Activated T-cell treated with anti-CD3 and anti-CD28 coated beads for 48 hours (primary cell): Measurements from ENCODE around the gene RPL18A.
A peak's percentile ranks its signal among the peaks of the same experiment; 100 is the strongest.

Source experiments
- DNase-seq: peaks from one replicate; pipeline ENCODE4 v3.0.0-alpha.2; 2020; ENCODE audit warnings: low read depth

The RPL18A gene

GRCh38 chr19:17841810-17842662 is 17.7 kb upstream of the RPL18A start:
- DNase-seq: peak; percentile 76

- DNase-seq: no peak
These were observed 16.9 kb upstream of the RPL18A start for GRCh38 chr19:17842663-17843291.

- no peak for DNase-seq
These were observed 16.4 kb upstream of the RPL18A start for GRCh38 chr19:17843292-17843827.

- no peak for DNase-seq
These were observed 15.7 kb upstream of the RPL18A start for GRCh38 chr19:17843908-17844490.

GRCh38 chr19:17846146-17846545 is 13.6 kb upstream of the RPL18A start:
- no peak for DNase-seq

GRCh38 chr19:17847538-17848366 is 12.0 kb upstream of the RPL18A start, which contains the start of gene JAK3:
Gene JAK3, minus strand, starts transcription at chr19:17847982. Its CDS starts 3,565 bp downstream, at chr19:17844417.
- peak; percentile 88 for DNase-seq

- no peak for DNase-seq
These were observed 11.0 kb upstream of the RPL18A start for GRCh38 chr19:17848595-17849292.

GRCh38 chr19:17854061-17854460 is 5.6 kb upstream of the RPL18A start:
- DNase-seq: no peak

- DNase-seq: peak; percentile 89
These were observed 4.2 kb upstream of the RPL18A start for GRCh38 chr19:17855280-17856152.

GRCh38 chr19:17860331-17860992 is 752 bp downstream of the RPL18A start:
- no peak for DNase-seq

- no peak for DNase-seq
These were observed 1.3 kb downstream of the RPL18A start for GRCh38 chr19:17860993-17861360.

GRCh38 chr19:17861542-17862402 is 2.1 kb downstream of the RPL18A start:
- no peak for DNase-seq

- no peak for DNase-seq
These were observed 3.2 kb downstream of the RPL18A start for GRCh38 chr19:17862711-17863519.

- no peak for DNase-seq
These were observed 3.9 kb downstream of the RPL18A start for GRCh38 chr19:17863520-17864182.

- DNase-seq: no peak
These were observed 5.9 kb downstream of the RPL18A start for GRCh38 chr19:17865364-17866311.

GRCh38 chr19:17866312-17866963 is 6.7 kb downstream of the RPL18A start:
- no peak for DNase-seq
